A673 (cell line): ENCODE results near the gene EAF1. TPM values are rescaled to one million over a fixed set of nuclear protein-coding genes. Genes with fewer than 3 reads are reported as not detected.
"Not testable (repeated sequence)": the region's sequence is repeated elsewhere in the genome, so short reads cannot be mapped to it uniquely, and the experiment has no call there.

Source experiments
- BruUV-seq: library from RNA; stranded (reverse); fragments of 400-500 nt; replicated peaks from 2 replicates; lab custom pipeline; 2021; lab: Mats Ljungman, UMichigan
- CTCF ChIA-PET: fragments of 300-600 bp; sonication (Branson Sonifier 250); formaldehyde crosslinking; loops from one replicate; lab custom pipeline; 2022; ENCODE audit warnings: antibody characterized with exemption; lab: Charles Lee
- POLR2A ChIA-PET: fragments of 300-600 bp; sonication (Branson Sonifier 250); formaldehyde crosslinking; loops from one replicate; lab custom pipeline; 2022; ENCODE audit warnings: antibody characterized with exemption; ENCODE audit not compliant: low non-redundant PET; lab: Charles Lee
- DNase-seq: peaks from one replicate; pipeline ENCODE4 v3.0.0-alpha.2; 2015; ENCODE audit warnings: low spot score
- H3K27ac ChIP-seq: fragments of 200-600 bp; sonication (generic); 2 replicates; pipeline ENCODE4 v1.5.1; 2016; ENCODE audit warnings: mixed run types, low read depth, mild to moderate bottlenecking, mixed read lengths, antibody characterized with exemption, low read length; ENCODE audit not compliant: poor library complexity, severe bottlenecking
- H3K27me3 ChIP-seq: fragments of 200-600 bp; sonication (generic); replicated peaks from 2 replicates; pipeline ENCODE4 v1.6.1; 2017; ENCODE audit warnings: mixed run types, low read depth, mild to moderate bottlenecking, mixed read lengths, antibody characterized with exemption, low read length; ENCODE audit not compliant: insufficient read depth, poor library complexity
- H3K36me3 ChIP-seq: fragments of 200-600 bp; sonication (generic); 2 replicates; pipeline ENCODE4 v1.6.1; 2016; ENCODE audit warnings: mixed run types, mild to moderate bottlenecking, mixed read lengths, antibody characterized with exemption, low read length; ENCODE audit not compliant: insufficient read depth, poor library complexity, severe bottlenecking
- H3K4me1 ChIP-seq: fragments of 200-600 bp; sonication (generic); 2 replicates; pipeline ENCODE4 v1.6.1; 2017; ENCODE audit warnings: mixed run types, mild to moderate bottlenecking, mixed read lengths, antibody characterized with exemption, low read length; ENCODE audit not compliant: insufficient read depth, poor library complexity, severe bottlenecking
- H3K4me3 ChIP-seq: fragments of 200-600 bp; sonication (generic); 2 replicates; pipeline ENCODE4 v1.5.1; 2016; ENCODE audit warnings: low read depth, mixed run types, mild to moderate bottlenecking, mixed read lengths, low read length; ENCODE audit not compliant: poor library complexity, severe bottlenecking
- H3K9me3 ChIP-seq: fragments of 200-600 bp; sonication (generic); 2 replicates; pipeline ENCODE4 v1.6.1; 2016; ENCODE audit warnings: mixed run types, low read depth, mild to moderate bottlenecking, mixed read lengths, antibody characterized with exemption, low read length; ENCODE audit not compliant: poor library complexity, severe bottlenecking
- CTCF ChIP-seq: fragments of 300-800, 200-600 bp; sonication (generic); conservative IDR thresholded peaks from 2 replicates; pipeline ENCODE4 v1.5.1; 2017; ENCODE audit warnings: low read depth, mild to moderate bottlenecking, antibody characterized with exemption, low read length, moderate library complexity, mixed read lengths
- EZH2 ChIP-seq: fragments of 200-600 bp; sonication (generic); IDR thresholded peaks from 2 replicates; pipeline ENCODE4 v1.6.1; 2017; ENCODE audit warnings: borderline replicate concordance, low read depth, mild to moderate bottlenecking, mixed read lengths, antibody characterized with exemption, low read length; ENCODE audit not compliant: poor library complexity, severe bottlenecking
- intact Hi-C: fragments of 100-400 bp; cut with micrococcal nuclease; formaldehyde crosslinking; loops from one replicate; pipeline ENCODE4 v1.10.0; 2022; ENCODE audit not compliant: unreplicated experiment
- total RNA-seq: library from RNA; stranded (reverse); gene quantifications from 2 replicates; pipeline ENCODE4 v1.2.3, GENCODE V29; 2021

The EAF1 gene
- total RNA-seq, 1 experiment from 2014 or later, result 28.7 TPM

- no peaks in the 10 kb centered on the region for H3K9me3 ChIP-seq
- no peak for TF ChIP-seq EZH2
- H3K4me1 ChIP-seq, result no peaks in the 10 kb centered on the region
- H3K27ac ChIP-seq, result no peak overlapping the region
- H3K27me3 ChIP-seq, result no peaks in the 10 kb centered on the region
- no peak for DNase-seq
- H3K4me3 ChIP-seq, result no peak overlapping the region
- H3K36me3 ChIP-seq, result no peaks in the 10 kb centered on the region
- no TSS peak for BruUV-seq
- intact Hi-C loops, result no loop called here
- ChIA-PET POLR2A (no interaction called here), CTCF (no interaction called here)
Measured at GRCh38 chr3:15390460-15390859, 36.9 kb upstream of the EAF1 start.

GRCh38 chr3:15391007-15391406 is 36.4 kb upstream of the EAF1 start:
- POLR2A ChIA-PET, result no interaction called here
- no TSS peak for BruUV-seq
- Histone ChIP-seq H3K4me3 (no peak overlapping the region), H3K27ac (no peak overlapping the region), H3K4me1 (no peaks in the 10 kb centered on the region), H3K27me3 (no peaks in the 10 kb centered on the region), H3K9me3 (no peaks in the 10 kb centered on the region), H3K36me3 (no peaks in the 10 kb centered on the region)
- no peak for DNase-seq
- intact Hi-C loops, result no loop called here
- TF ChIP-seq CTCF (no peak), EZH2 (no peak)
- CTCF ChIA-PET, result no interaction called here

GRCh38 chr3:15393252-15393651 is 34.1 kb upstream of the EAF1 start:
- H3K27me3 ChIP-seq, BruUV-seq, H3K27ac ChIP-seq, intact Hi-C loops, CTCF ChIA-PET, H3K9me3 ChIP-seq, POLR2A ChIA-PET, DNase-seq, H3K4me1 ChIP-seq, H3K4me3 ChIP-seq, H3K36me3 ChIP-seq: not testable (repeated sequence)

DNA sequence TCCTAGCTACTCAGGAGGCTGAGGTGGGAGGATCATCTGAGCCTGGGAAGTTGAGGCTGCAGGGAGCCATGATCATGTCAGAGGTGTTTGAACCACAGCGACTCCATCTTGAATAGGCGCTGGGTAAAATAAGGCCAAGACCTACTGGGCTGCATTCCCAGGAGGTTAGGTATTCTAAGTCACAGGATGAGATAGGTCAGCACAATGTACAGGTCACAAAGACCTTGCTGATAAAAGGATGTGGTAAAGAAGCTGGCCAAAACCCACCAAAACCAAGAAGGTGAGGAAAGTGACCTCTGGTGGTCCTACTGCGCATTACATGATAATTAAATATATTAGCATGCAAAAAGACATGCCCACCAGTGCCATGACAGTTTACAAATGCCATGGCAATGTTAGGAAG is 28.7 kb upstream of the EAF1 start:
- H3K9me3 ChIP-seq, BruUV-seq, H3K4me1 ChIP-seq, H3K27ac ChIP-seq, H3K4me3 ChIP-seq, POLR2A ChIA-PET, H3K27me3 ChIP-seq, H3K36me3 ChIP-seq: not testable (repeated sequence)
- intact Hi-C loops, result loop anchor here (2.0 kb wide), 1 partner anchor 130 kb away; no protein-coding TSS in a partner anchor
- CTCF ChIA-PET, result interaction anchor here (0.6 to 1.0 kb wide), 3 partner anchors 64 to 291 kb away, joined by 3 to 10 read pairs (median 6); no protein-coding TSS in a partner anchor
- peak; percentile 70 for DNase-seq
- peak; percentile 58 for TF ChIP-seq CTCF
